Stimulated activated effector memory CD8-positive, alpha-beta T cell treated with anti-CD3 and anti-CD28 coated beads, Interleukin-12 subunit alpha, Interleukin-12 subunit beta, amount 100 ng/mL, for 72 hours (primary cell): ENCODE data around the gene AAK1.
"Not testable (repeated sequence)": the region's sequence is repeated elsewhere in the genome, so short reads cannot be mapped to it uniquely, and the experiment has no call there.

Source experiments
- ATAC-seq: fragments of 150-1000 bp; cut with Tn5 transposase; 2 replicates; pipeline ENCODE4 v1.10.0; 2021
- DNase-seq, 2 donors: peaks; one replicate each; pipeline ENCODE4 v3.0.0; 2021 to 2022; ENCODE audit warnings: low spot score in 2 of 2
- H3K27ac Mint-ChIP-seq: one replicate; pipeline ENCODE4 v1.8.0; 2022; ENCODE audit warnings: mild to moderate bottlenecking, mixed read lengths
- H3K36me3 Mint-ChIP-seq: one replicate; pipeline ENCODE4 v1.8.0; 2022; ENCODE audit warnings: mild to moderate bottlenecking, mixed read lengths
- H3K4me1 Mint-ChIP-seq: one replicate; pipeline ENCODE4 v1.8.0; 2022; ENCODE audit warnings: mixed read lengths
- H3K4me3 Mint-ChIP-seq: one replicate; pipeline ENCODE4 v1.8.0; 2022; ENCODE audit warnings: mild to moderate bottlenecking, mixed read lengths
- H3K9me3 Mint-ChIP-seq: one replicate; pipeline ENCODE4 v1.8.0; 2022; ENCODE audit warnings: mixed read lengths

AAK1 gene

DNA sequence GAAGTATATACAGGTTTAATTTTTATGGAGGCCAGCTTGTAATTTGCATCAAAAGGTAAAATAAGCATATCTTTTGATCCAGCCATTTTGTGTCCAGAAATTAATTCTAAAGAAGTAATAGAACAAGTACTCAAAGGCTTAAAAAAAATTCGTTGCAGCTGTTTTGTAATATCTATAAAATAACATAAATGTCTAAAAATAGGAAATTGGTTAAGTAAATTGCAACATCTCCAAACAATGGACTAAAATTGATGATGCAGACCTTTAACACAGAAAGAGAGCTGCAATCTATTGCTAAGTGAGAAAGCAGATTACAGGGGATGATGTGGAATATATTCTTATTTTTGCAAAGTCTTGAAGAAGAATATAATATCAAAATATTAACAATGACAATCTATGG is 19.4 kb downstream of the AAK1 start:
- Mint-ChIP-seq H3K27ac (no peak overlapping the region), H3K36me3 (no peaks in the 10 kb centered on the region), H3K4me3 (no peak overlapping the region), H3K9me3 (no peaks in the 10 kb centered on the region), H3K4me1 (peaks cover 10% of the 10 kb centered on the region)
- no peak for ATAC-seq
- DNase-seq, result no peak

DNA sequence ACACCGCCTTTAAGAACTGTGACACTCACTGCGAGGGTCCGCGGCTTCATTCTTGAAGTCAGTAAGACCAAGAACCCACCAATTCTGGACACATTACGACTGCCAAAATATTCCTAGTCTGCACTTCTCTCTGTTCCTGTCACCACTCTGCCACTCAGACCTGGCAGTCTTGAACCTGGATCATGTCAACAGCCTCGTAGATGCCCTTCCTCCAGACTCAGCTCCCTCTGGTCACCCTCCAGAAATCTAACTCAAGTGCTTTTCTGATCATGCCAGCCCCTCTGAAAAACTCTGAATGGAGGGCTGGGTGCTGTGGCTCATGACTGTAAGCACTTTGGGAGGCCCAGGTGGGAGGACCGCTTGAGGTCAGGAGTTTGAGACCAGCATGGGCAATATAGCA is 20.3 kb downstream of the AAK1 start:
- Mint-ChIP-seq H3K9me3 (no peaks in the 10 kb centered on the region), H3K4me3 (peak overlapping the region; percentile 15), H3K4me1 (peaks cover 10% of the 10 kb centered on the region), H3K36me3 (no peaks in the 10 kb centered on the region), H3K27ac (no peak overlapping the region)
- ATAC-seq, result no peak
- no peak for DNase-seq

DNA sequence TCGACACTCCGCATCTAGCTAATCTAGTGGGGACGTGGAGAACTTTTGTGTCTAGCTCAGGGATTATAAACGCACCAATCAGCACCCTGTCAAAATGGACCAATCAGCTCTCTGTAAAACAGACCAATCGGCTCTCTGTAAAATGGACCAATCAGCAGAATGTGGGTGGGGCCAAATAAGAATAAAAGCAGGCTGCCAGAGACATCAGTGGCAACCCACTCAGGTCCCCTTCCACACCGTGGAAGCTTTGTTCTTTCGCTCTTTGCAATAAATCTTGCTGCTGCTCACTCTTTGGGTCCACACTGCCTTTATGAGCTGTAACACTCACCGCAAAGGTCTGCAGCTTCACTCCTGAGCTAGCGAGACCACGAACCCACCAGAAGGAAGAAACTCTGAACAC is 20.7 kb downstream of the AAK1 start:
- not testable (repeated sequence) for H3K4me1 Mint-ChIP-seq, DNase-seq, ATAC-seq, H3K9me3 Mint-ChIP-seq, H3K36me3 Mint-ChIP-seq, H3K27ac Mint-ChIP-seq
- peak overlapping the region; percentile 15 for H3K4me3 Mint-ChIP-seq

DNA sequence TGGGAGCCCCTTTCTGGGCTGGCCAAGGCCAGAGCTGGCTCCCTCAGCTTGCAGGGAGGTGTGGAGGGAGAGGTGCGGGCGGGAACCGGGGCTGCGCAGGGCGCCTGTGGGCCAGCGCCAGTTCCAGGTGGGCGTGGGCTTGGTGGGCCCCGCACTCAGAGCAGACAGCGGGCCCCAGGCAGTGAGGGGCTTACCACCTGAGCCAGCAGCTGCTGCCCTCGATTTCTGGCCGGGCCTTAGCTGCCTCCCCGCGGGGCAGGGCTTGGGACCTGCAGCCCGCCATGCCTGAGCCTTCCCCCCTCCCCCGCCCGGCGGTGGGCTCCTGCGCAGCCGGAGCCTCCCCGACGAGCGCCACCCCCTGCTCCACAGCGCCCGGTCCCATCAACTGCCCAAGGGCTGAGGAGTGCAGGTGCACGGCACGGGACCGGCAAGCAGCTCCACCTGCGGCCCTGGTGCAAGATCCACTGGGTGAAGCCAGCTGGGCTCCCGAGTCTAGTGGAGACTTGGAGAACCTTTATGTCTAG is 21.5 kb downstream of the AAK1 start:
- not testable (repeated sequence) for ATAC-seq, H3K36me3 Mint-ChIP-seq, H3K4me1 Mint-ChIP-seq, H3K27ac Mint-ChIP-seq, H3K9me3 Mint-ChIP-seq, DNase-seq, H3K4me3 Mint-ChIP-seq

DNA sequence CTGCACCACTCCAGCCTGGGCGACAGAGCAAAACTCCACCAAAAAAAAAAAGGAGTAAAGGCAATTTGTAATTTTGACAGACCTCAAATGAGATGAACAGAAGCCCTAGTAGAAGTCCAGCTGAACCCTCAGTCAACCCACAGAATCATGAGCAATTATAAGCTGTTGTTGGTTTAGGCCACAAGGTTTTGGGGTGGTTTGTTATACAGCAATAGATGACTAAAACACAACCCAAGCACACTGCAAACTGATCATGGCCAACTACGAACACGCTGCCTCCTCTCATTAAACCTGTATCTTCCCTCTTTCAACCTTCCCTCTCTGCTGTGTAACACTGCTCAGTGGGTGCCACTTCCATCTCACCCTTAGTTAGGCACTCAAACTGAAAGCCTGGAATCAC is 22.1 kb downstream of the AAK1 start:
- Mint-ChIP-seq H3K4me1 (peaks cover 10% of the 10 kb centered on the region), H3K27ac (no peak overlapping the region), H3K9me3 (no peaks in the 10 kb centered on the region), H3K36me3 (peaks cover 6% of the 10 kb centered on the region), H3K4me3 (no peak overlapping the region)
- no peak for DNase-seq
- ATAC-seq, result peak; percentile 82

DNA sequence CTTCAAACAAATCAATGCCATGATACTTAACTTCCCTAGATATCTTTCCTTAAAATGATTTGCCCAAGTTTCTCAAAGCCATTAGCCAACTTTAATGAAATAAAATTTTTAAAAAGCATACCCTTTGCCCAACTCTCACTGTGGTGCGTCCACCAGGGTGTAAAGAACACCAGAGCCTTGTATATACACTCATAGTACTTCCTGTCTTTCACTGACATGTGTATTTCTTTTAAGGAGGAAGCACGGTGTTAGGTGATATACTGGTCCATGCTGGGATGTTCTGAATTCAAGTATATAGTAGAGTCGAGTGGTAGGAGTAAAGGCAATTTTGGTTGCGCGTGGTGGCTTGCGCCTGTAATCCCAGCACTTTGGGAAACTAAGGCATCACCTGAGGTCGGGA is 22.7 kb downstream of the AAK1 start:
- Mint-ChIP-seq H3K4me1 (peaks cover 10% of the 10 kb centered on the region), H3K36me3 (peaks cover 7% of the 10 kb centered on the region), H3K4me3 (no peak overlapping the region), H3K9me3 (no peaks in the 10 kb centered on the region), H3K27ac (no peak overlapping the region)
- ATAC-seq (no peak), DNase-seq (no peak)

DNA sequence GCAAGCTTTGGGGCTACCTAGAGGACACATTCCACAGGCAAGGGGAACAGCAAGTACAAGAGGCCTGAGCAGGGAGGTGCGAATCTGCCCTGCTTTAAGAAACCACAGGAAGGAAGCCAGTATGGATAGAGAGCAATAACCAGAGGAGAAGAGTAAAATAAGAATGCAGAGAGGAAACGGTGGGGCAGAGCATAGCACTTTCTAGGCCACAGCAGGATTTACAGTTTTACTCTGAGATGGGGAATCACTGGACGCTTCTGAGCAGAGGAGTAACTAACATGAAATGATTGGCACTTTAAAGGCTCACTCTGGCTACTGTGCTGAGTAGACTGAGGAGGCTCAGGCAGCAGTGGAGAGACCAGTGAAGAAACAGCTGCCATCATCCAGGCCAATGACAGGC is 23.8 kb downstream of the AAK1 start:
- Mint-ChIP-seq H3K27ac (no peak overlapping the region), H3K4me3 (no peak overlapping the region), H3K9me3 (no peaks in the 10 kb centered on the region), H3K4me1 (peaks cover 21% of the 10 kb centered on the region), H3K36me3 (peaks cover 7% of the 10 kb centered on the region)
- no peak for DNase-seq
- peak; percentile 82 for ATAC-seq

DNA sequence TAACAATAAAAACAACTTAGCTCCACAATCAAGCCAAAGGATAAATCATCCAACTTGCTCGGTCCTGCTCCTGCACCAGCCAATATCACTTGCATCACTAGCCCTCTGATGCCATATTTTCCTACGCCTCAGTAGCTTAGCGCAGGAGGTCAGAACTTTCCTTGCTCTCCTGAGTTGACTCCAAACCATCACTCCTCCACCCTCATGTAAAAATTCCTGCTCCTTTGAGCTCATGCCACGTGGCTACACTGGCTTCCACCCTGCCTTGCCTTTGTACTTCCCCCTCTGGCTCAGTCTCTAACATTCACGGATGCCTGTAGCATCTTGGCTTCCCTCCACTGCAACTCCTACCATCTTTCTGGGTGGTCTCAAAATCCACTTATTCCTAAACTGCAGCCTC is 25.2 kb downstream of the AAK1 start:
- DNase-seq (no peak), ATAC-seq (no peak)
- peaks cover 12% of the 10 kb centered on the region for H3K36me3 Mint-ChIP-seq
- H3K4me1 Mint-ChIP-seq, result peaks cover 28% of the 10 kb centered on the region
- H3K9me3 Mint-ChIP-seq, result peaks cover 3% of the 10 kb centered on the region
- no peak overlapping the region for H3K27ac Mint-ChIP-seq
- no peak overlapping the region for H3K4me3 Mint-ChIP-seq

DNA sequence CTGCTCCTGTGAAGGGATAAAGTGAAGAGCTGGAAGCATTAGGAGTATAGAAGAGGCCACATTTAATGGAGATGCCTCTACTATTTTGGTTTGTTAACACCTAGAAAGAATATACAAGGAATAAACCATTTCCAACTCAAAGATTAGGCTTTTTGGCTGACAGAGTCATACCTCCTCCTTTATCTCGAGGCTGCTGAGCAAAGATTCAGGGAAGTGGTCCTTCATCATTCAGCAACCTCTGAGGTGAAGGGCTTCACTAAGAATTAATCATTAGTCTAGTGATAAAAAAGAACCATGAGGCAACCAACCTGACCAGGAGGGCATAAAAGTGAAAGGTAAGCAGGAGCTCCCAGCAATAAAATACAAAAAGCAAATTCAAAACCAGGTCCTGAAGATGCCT is 25.8 kb downstream of the AAK1 start:
- H3K27ac Mint-ChIP-seq, result no peak overlapping the region

DNA sequence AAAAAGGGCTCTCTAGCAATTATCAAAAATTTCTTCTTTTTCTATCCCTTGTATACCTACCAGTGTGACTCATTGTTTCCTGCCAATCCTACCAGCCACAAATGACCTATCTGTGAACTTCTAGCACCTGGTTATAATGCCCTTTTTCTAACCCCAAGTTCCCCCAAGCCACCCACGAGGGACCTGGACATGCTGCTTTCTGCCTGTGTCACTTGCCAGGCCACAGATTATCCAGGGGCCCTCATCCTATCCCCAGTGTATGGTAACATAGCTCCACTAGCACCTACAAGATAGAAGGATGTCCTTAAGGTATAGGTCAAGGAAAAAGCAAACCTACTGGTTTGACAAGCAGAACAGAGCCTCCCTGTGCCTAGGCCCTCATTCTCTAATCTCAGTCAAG is 26.8 kb downstream of the AAK1 start:
- Mint-ChIP-seq H3K4me1 (peaks cover 37% of the 10 kb centered on the region), H3K27ac (peak overlapping the region; percentile 40), H3K9me3 (peaks cover 3% of the 10 kb centered on the region), H3K36me3 (peaks cover 12% of the 10 kb centered on the region), H3K4me3 (peak overlapping the region; percentile 30)
- no peak for DNase-seq
- ATAC-seq, result peak; percentile 61

More for the DNA sequence above, 25.8 kb downstream of the AAK1 start:
- ATAC-seq (no peak), DNase-seq (no peak)
- peaks cover 12% of the 10 kb centered on the region for H3K36me3 Mint-ChIP-seq
- H3K4me3 Mint-ChIP-seq, result no peak overlapping the region
- peaks cover 29% of the 10 kb centered on the region for H3K4me1 Mint-ChIP-seq
- peaks cover 3% of the 10 kb centered on the region for H3K9me3 Mint-ChIP-seq

DNA sequence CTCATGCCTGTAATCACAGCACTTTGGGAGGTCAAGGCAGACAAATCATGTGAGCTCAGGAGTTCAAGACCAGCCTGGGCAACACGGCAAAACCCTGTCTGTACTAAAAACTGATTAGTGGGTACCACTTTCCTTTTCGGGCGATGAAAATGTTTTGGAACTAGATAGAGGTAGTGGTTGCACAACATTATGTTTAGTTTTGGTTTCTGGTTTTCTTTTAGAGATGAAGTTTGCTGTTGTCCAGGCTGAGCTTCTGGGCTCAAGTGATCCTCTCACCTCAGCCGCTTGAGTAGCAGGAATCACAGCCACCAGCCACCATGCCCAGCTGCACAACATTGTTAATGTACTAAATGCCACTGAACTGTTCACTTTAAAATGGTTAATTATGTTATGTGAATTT is 27.6 kb downstream of the AAK1 start:
- Mint-ChIP-seq H3K27ac (no peak overlapping the region), H3K36me3 (peaks cover 17% of the 10 kb centered on the region), H3K9me3 (peaks cover 3% of the 10 kb centered on the region), H3K4me1 (peaks cover 44% of the 10 kb centered on the region), H3K4me3 (peak overlapping the region; percentile 30)
- no peak for ATAC-seq
- DNase-seq, result no peak

DNA sequence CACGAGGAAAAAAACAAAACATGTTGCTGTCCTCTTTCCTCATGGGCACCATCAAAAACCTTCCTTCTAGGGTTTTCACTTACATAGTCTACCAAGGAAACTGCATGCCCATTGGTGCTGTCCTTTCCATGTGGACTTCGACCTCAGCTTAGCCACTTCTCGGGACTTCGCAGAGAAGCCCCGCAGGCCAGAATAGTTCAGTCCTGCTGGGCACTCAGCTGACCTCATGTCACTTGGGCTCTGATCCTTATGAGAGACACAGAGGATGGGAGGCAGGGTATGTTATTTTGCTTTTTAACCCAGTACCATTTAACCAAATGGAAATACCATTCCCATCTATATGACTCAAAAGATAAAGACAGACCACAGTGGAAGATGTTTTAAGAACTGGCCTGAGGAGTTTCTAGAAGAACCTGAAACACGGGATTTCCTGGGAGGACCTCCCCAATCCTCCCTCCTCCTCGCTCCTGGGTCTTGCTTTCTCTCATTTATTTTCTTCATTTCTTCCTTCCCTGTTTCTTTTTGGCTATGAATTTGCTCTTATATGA is 28.4 kb downstream of the AAK1 start:
- no peak overlapping the region for H3K27ac Mint-ChIP-seq
- H3K4me3 Mint-ChIP-seq, result no peak overlapping the region
- no peak for DNase-seq
- H3K9me3 Mint-ChIP-seq, result peaks cover 3% of the 10 kb centered on the region
- H3K4me1 Mint-ChIP-seq, result peaks cover 48% of the 10 kb centered on the region
- no peak for ATAC-seq
- peaks cover 25% of the 10 kb centered on the region for H3K36me3 Mint-ChIP-seq

DNA sequence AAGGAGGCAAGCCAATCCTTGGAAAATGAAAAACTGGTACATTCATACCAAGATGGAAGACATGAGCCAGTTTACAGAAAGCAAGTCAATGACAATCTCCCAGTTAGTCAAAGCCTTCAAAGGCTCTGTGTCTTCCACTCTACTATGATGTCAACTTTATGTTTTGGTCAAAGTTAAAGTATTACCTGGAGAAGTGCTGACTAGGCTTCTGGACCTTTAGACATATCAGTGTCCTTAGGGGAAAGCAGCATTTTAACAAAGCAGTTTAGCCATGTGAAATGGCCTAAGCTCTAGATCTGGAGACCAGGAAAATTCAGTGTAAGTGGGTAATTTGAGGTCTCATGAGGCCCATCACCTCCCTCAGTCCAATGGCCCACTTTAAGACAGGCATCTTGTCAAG is 30.8 kb downstream of the AAK1 start:
- Mint-ChIP-seq H3K27ac (peak overlapping the region; percentile 24), H3K4me3 (no peak overlapping the region), H3K9me3 (peaks cover 3% of the 10 kb centered on the region), H3K4me1 (peaks cover 60% of the 10 kb centered on the region), H3K36me3 (peaks cover 37% of the 10 kb centered on the region)
- ATAC-seq, result no peak
- no peak for DNase-seq

DNA sequence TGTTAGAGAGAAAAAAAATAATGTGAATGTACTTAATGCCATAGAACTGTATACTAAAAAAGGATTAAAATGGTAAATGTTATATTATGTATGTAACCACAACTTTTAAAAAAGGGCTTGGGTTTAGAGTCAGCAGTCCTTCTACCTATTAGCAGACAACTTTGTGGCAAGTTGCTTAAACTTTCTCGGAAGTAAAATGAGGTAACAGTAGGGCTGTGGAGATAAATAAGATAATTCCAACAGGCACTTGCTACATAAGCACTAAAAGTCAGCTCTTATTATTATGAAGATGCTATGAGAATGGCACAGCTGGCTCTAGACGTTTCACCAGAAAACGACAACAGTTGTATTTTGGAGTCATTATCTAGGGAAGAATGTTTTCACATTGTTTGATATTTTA is 31.3 kb downstream of the AAK1 start:
- no peak for DNase-seq
- H3K4me3 Mint-ChIP-seq, result no peak overlapping the region
- ATAC-seq, result no peak
- peaks cover 65% of the 10 kb centered on the region for H3K4me1 Mint-ChIP-seq
- no peak overlapping the region for H3K27ac Mint-ChIP-seq
- H3K36me3 Mint-ChIP-seq, result peaks cover 37% of the 10 kb centered on the region
- H3K9me3 Mint-ChIP-seq, result peaks cover 3% of the 10 kb centered on the region

DNA sequence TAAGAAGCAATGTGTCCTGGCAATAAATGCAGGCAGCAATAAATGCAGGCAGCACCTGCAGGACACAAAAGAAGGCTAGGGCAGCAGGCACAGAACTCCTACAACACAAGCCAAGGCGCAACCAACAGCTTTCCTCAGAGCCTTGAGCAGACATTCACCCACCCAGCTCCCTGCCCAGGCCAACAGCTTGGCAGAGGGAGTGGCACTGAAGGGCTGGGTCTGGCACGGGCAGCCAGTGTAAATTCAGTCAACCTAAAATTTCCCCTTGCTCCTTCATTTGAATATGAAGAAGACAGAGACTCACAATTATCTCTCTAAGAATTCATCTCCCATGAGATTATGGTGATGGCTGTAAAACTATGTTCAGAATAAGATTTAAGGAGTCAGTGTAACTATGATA is 35.4 kb downstream of the AAK1 start:
- H3K27ac Mint-ChIP-seq, result peak overlapping the region; percentile 4
- no peak for ATAC-seq
- peaks cover 38% of the 10 kb centered on the region for H3K36me3 Mint-ChIP-seq
- no peak overlapping the region for H3K4me3 Mint-ChIP-seq
- peaks cover 5% of the 10 kb centered on the region for H3K9me3 Mint-ChIP-seq
- no peak for DNase-seq
- H3K4me1 Mint-ChIP-seq, result peaks cover 80% of the 10 kb centered on the region

DNA sequence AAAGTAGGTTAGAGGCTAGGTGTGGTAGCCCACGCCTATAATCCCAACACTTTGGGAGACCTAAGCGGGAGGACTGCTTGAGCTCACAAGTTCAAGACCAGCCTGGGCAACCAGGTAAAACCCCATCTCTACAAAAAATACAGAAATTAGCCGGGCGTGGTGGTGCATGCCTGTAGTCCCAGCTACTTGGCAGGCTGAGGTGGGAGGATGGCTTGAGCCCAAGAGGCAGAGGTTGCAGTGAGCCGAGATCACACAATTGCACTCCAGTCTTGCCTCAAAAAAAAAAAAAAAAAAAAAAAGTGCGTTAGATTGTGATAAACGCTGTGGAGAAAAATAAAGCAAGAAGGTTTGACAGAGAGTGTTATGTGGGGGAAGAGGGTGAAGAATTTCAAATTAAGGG is 36.8 kb downstream of the AAK1 start:
- Mint-ChIP-seq H3K36me3 (peaks cover 44% of the 10 kb centered on the region), H3K27ac (peak overlapping the region; percentile 48), H3K4me1 (peaks cover 74% of the 10 kb centered on the region)
- not testable (repeated sequence) for H3K4me3 Mint-ChIP-seq, DNase-seq, H3K9me3 Mint-ChIP-seq, ATAC-seq

DNA sequence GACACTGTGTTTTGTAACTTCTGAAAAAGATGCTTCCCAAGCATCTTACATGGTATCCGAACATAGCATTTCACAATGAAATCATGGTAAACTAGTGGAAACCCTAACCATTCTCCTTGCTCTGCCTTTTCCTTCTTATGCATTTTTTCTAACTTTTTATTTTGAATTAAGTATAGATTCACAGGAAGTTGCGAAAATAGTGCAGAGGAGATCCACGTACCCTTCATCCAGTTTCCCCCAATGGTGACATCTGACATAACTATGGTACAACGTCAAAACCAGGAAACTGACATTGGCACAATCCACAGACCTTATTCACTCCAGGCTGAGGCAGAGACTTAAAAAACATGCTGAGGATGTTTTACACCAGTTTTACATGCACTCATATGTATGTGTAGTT is 38.3 kb downstream of the AAK1 start:
- Mint-ChIP-seq H3K4me3 (no peak overlapping the region), H3K36me3 (peaks cover 40% of the 10 kb centered on the region), H3K4me1 (peaks cover 77% of the 10 kb centered on the region), H3K9me3 (peaks cover 5% of the 10 kb centered on the region), H3K27ac (peak overlapping the region; percentile 48)
- no peak for DNase-seq
- ATAC-seq, result no peak
